Measurements from ENCODE around the gene MDGA2. TPM values are rescaled to one million over a fixed set of nuclear protein-coding genes. Genes with fewer than 3 reads are reported as not detected.

The MDGA2 gene
- total and polyA plus RNA-seq, 2 experiments from 2014 or later = 0.33 to 0.46 TPM

DNA sequence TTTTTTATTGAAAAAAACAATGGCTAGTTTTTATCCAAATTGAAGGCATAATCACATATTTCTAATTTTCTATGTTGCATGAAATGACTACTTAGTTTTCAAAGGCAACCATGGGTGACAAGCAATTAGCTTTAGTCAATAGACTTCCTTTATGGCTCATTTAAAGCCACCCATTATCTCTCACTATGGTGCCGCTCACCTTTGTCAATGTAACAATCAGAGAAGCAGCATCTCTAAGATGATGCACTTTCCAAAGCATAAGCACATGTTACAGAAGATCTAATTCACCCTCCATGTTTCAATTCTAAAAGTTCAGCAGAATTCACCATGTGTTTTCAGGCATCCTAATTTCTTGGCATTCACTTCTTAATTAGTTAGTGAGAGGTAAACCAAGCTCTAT, 857.3 kb downstream of the MDGA2 start:
- H3K36me3 ChIP-seq = no peaks in the 10 kb centered on the region
- TF ChIP-seq, protein P1, sequence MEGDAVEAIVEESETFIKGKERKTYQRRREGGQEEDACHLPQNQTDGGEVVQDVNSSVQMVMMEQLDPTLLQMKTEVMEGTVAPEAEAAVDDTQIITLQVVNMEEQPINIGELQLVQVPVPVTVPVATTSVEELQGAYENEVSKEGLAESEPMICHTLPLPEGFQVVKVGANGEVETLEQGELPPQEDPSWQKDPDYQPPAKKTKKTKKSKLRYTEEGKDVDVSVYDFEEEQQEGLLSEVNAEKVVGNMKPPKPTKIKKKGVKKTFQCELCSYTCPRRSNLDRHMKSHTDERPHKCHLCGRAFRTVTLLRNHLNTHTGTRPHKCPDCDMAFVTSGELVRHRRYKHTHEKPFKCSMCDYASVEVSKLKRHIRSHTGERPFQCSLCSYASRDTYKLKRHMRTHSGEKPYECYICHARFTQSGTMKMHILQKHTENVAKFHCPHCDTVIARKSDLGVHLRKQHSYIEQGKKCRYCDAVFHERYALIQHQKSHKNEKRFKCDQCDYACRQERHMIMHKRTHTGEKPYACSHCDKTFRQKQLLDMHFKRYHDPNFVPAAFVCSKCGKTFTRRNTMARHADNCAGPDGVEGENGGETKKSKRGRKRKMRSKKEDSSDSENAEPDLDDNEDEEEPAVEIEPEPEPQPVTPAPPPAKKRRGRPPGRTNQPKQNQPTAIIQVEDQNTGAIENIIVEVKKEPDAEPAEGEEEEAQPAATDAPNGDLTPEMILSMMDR (IDR thresholded peaks at IDR 0.05; ENCODE audit: low read depth, low read length) = no peak
- H3K27ac ChIP-seq = no peak overlapping the region
- H3K9me3 ChIP-seq (ENCODE audit: low read depth) = no peaks in the 10 kb centered on the region
- no peak overlapping the region for H3K4me3 ChIP-seq
- no peaks in the 10 kb centered on the region for H3K27me3 ChIP-seq
- DNase-seq (ENCODE audit: low read depth in 1 of 2, low spot score in 1 of 2) = no peak
- no peaks in the 10 kb centered on the region for H3K4me1 ChIP-seq (ENCODE audit: low read depth)

DNA sequence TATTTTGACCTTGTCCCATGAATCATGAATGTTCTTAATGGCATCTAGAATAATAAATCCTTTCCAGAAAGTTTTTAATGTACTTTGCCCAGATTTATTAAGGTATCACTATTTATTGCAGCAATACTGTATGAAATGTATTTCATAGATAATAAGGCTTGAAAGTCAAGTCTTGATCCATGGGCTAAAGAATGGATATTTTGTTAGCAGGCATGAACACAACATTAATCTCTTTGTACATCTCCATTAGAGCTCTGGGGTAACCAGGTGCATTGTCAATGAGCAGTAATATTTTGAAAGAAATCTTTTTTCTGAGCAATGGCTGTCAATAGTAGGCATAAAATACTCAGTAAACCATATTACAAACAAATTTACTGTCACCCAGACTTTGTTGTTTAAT, 882.3 kb downstream of the MDGA2 start:
- TF ChIP-seq, protein P1 (IDR thresholded peaks at IDR 0.05; ENCODE audit: low read depth, low read length) = no peak
- Histone ChIP-seq H3K36me3 (no peaks in the 10 kb centered on the region), H3K4me3 (no peak overlapping the region), H3K27me3 (no peaks in the 10 kb centered on the region), H3K4me1 (ENCODE audit: low read depth) (no peaks in the 10 kb centered on the region), H3K9me3 (ENCODE audit: low read depth) (no peaks in the 10 kb centered on the region), H3K27ac (no peak overlapping the region)
- no peak for DNase-seq (ENCODE audit: low read depth in 1 of 2, low spot score in 1 of 2)

Measured in cardiac muscle cell (in vitro differentiated cells and primary cell).